GM23338 (cell line): ENCODE data around the gene PAQR8. TPM values are rescaled to one million over a fixed set of nuclear protein-coding genes. Genes with fewer than 3 reads are reported as not detected.

Experiments
- ATAC-seq: fragments of 200-7000 bp; cut with Tn5 transposase; 3 replicates; pipeline ENCODE4 v1.9.1; 2020
- DNase-seq: peaks from one replicate; pipeline ENCODE4 v3.0.0-alpha.2; 2015; ENCODE audit warnings: low spot score
- H2AFZ ChIP-seq: fragments of 200-600 bp; sonication (generic); 2 replicates; pipeline ENCODE4 v1.8.0; 2016; ENCODE audit warnings: antibody characterized with exemption, mild to moderate bottlenecking, moderate library complexity
- H3F3A ChIP-seq: fragments of 200-600 bp; sonication (generic); replicated peaks from 2 replicates; pipeline ENCODE4 v1.8.0; 2017; ENCODE audit warnings: antibody characterized with exemption, mixed run types, low read depth
- H3K27ac ChIP-seq: fragments of 200-600 bp; sonication (generic); 2 replicates; pipeline ENCODE4 v1.6.1; 2016; ENCODE audit warnings: low read depth
- H3K27me3 ChIP-seq: fragments of 200-600 bp; sonication (generic); 2 replicates; pipeline ENCODE4 v1.8.0; 2016; ENCODE audit warnings: mild to moderate bottlenecking, mixed run types, moderate library complexity; ENCODE audit not compliant: insufficient read depth
- H3K36me3 ChIP-seq: fragments of 200-600 bp; sonication (generic); 2 replicates; pipeline ENCODE4 v1.8.0; 2016; ENCODE audit warnings: mild to moderate bottlenecking; ENCODE audit not compliant: insufficient read depth
- H3K4me1 ChIP-seq: fragments of 200-600 bp; sonication (generic); 2 replicates; pipeline ENCODE4 v1.8.0; 2016; ENCODE audit warnings: mild to moderate bottlenecking, moderate library complexity; ENCODE audit not compliant: insufficient read depth
- H3K4me2 ChIP-seq: fragments of 200-600 bp; sonication (generic); 2 replicates; pipeline ENCODE4 v1.7.1; 2017; ENCODE audit warnings: mixed run types
- H3K4me3 ChIP-seq: fragments of 200-600 bp; sonication (generic); 2 replicates; pipeline ENCODE4 v1.6.1; 2016; ENCODE audit warnings: mixed run types
- H3K79me2 ChIP-seq: fragments of 200-600 bp; sonication (generic); replicated peaks from 2 replicates; pipeline ENCODE4 v1.8.0; 2017; ENCODE audit warnings: mild to moderate bottlenecking; ENCODE audit not compliant: insufficient read depth
- H3K9me2 ChIP-seq: fragments of 200-600 bp; sonication (generic); 2 replicates; pipeline ENCODE4 v1.8.0; 2017; ENCODE audit not compliant: insufficient read depth
- H4K20me1 ChIP-seq: fragments of 200-600 bp; sonication (generic); replicated peaks from 2 replicates; pipeline ENCODE4 v1.8.0; 2017; ENCODE audit warnings: mild to moderate bottlenecking; ENCODE audit not compliant: insufficient read depth
- H3K27ac Mint-ChIP-seq: 2 replicates; pipeline ENCODE4 v1.8.0; 2020; ENCODE audit warnings: inconsistent platforms, mild to moderate bottlenecking, moderate library complexity, mixed read lengths
- H3K27me3 Mint-ChIP-seq: 3 replicates; pipeline ENCODE4 v1.8.0; 2022; ENCODE audit warnings: low read depth, mild to moderate bottlenecking, moderate library complexity, mixed read lengths, inconsistent platforms; ENCODE audit not compliant: insufficient read depth, poor library complexity
- H3K36me3 Mint-ChIP-seq: 3 replicates; pipeline ENCODE4 v1.8.0; 2021; ENCODE audit warnings: low read depth, mild to moderate bottlenecking, inconsistent platforms, moderate library complexity, mixed read lengths
- H3K4me1 Mint-ChIP-seq: 3 replicates; pipeline ENCODE4 v1.8.0; 2020; ENCODE audit warnings: mild to moderate bottlenecking, inconsistent platforms, mixed read lengths
- H3K4me3 Mint-ChIP-seq: 3 replicates; pipeline ENCODE4 v1.8.0; 2021; ENCODE audit warnings: moderate library complexity, mild to moderate bottlenecking, inconsistent platforms, mixed read lengths
- H3K9me3 Mint-ChIP-seq: 3 replicates; pipeline ENCODE4 v1.8.0; 2020; ENCODE audit warnings: moderate library complexity, mild to moderate bottlenecking, inconsistent platforms, mixed read lengths
- CREB1 ChIP-seq: fragments of 250-450 bp; sonication (Bioruptor Pico); IDR thresholded peaks from 2 replicates; pipeline ENCODE4 v1.5.0; 2020; ENCODE audit warnings: low read depth, mild to moderate bottlenecking, moderate library complexity
- EZH2 ChIP-seq: fragments of 200-600 bp; sonication (generic); IDR thresholded peaks from one replicate; pipeline ENCODE4 v1.8.0; 2017; ENCODE audit warnings: antibody characterized with exemption, mild to moderate bottlenecking, low read depth; ENCODE audit not compliant: unreplicated experiment
- EZH2phosphoT487 ChIP-seq: fragments of 200-600 bp; sonication (generic); IDR thresholded peaks from one replicate; pipeline ENCODE4 v1.8.1; 2018; ENCODE audit warnings: antibody characterized with exemption; ENCODE audit not compliant: unreplicated experiment
- JUNB ChIP-seq: IDR thresholded peaks from one replicate; pipeline ENCODE4 v1.6.1; 2016; ENCODE audit warnings: antibody characterized with exemption; ENCODE audit not compliant: unreplicated experiment
- NANOG ChIP-seq: IDR thresholded peaks from 2 replicates; pipeline ENCODE4 v1.6.1; 2016; ENCODE audit warnings: antibody characterized with exemption, borderline replicate concordance
- POLR2AphosphoS5 ChIP-seq: IDR thresholded peaks from 2 replicates; pipeline ENCODE4 v1.6.1; 2016; ENCODE audit warnings: antibody characterized with exemption, low read depth
- STAT1 ChIP-seq: IDR thresholded peaks from one replicate; pipeline ENCODE4 v1.6.1; 2016; ENCODE audit warnings: antibody characterized with exemption; ENCODE audit not compliant: unreplicated experiment
- ZNF331 ChIP-seq: fragments of 250-450 bp; sonication (Bioruptor Pico); IDR thresholded peaks from 2 replicates; pipeline ENCODE4 v1.5.0; 2020; ENCODE audit warnings: low read depth, mild to moderate bottlenecking, moderate library complexity
- polyA plus RNA-seq: library from polyadenylated mRNA; unstranded; fragments of >200 nt; fragmentation: Nextera tagmentation; extraction: Ambion mirVana; gene quantifications from 2 replicates; pipeline ENCODE4 v1.2.1, GENCODE V29; 2016
- total RNA-seq: library from RNA; depleted of rRNA; stranded (reverse); fragments of >200 nt; shearing (Covaris generic); gene quantifications from 2 replicates; pipeline ENCODE4 v1.2.3, GENCODE V29; 2014
- TF ChIP-seq, protein P1 (sequence below), 2 experiments: fragments of 200-600 bp in 1 of 2; sonication (generic) in 1 of 2; conservative IDR thresholded peaks; 2 replicates each; pipeline versions ENCODE4 v1.5.1 to v1.6.1; 2016 to 2017; ENCODE audit warnings: antibody characterized with exemption in 2 of 2, low read depth in 2 of 2, mild to moderate bottlenecking in 2 of 2, moderate library complexity in 1 of 2
- TF ChIP-seq, protein P2 (sequence below): IDR thresholded peaks from one replicate; pipeline ENCODE4 v1.6.1; 2018; ENCODE audit warnings: antibody characterized with exemption; ENCODE audit not compliant: unreplicated experiment
- TF ChIP-seq, protein P3 (sequence below): IDR thresholded peaks from 2 replicates; pipeline ENCODE4 v1.6.1; 2016; ENCODE audit warnings: antibody characterized with exemption

Gene PAQR8
- total and polyA plus RNA-seq, 2 experiments from 2014 or later, result 3.6 to 11.2 TPM

DNA sequence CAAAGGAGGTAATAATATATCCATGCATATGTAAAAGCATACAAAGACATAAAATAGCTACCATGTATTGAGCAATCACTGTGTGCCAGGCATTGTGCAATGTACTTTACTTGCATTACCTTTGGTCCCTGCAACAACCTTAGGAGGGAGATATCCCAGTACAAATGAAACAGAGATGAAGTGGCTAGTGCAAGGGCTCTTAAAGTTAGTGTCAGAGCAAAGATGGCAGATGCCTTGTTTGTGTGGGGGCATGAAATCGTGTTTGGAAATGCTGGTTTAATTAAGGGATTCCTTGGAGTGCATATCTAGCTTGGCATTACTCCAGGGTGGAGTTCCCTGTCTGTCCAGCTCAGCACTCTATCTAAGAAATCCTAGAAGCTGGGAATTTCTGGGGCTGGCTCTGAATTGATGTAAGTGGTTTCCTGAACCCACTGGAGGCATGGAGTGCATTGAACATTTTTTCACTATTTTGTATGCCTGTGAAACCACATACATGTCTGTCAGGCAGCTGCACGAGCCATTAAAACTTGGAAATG is 9.8 kb downstream of the PAQR8 start:
- H3K27ac Mint-ChIP-seq, result no peak overlapping the region
- no peak overlapping the region for H3K4me3 ChIP-seq
- H3K27ac ChIP-seq, result no peak overlapping the region
- DNase-seq, result no peak
- H3K4me2 ChIP-seq, result no peak overlapping the region
- H3K9me3 Mint-ChIP-seq, result no peaks in the 10 kb centered on the region; the same call in 2 of the 3 replicates
- H3F3A ChIP-seq, result no peaks in the 10 kb centered on the region
- peaks cover 2% of the 10 kb centered on the region; the same call in 1 of the 3 replicates for H3K4me1 Mint-ChIP-seq
- H3K9me2 ChIP-seq, result no peaks in the 10 kb centered on the region
- H3K79me2 ChIP-seq, result peaks cover 2% of the 10 kb centered on the region; the same call in 1 of the 2 replicates
- no peaks in the 10 kb centered on the region for H3K27me3 ChIP-seq
- H2AFZ ChIP-seq, result no peak overlapping the region
- TF ChIP-seq, protein P1, sequence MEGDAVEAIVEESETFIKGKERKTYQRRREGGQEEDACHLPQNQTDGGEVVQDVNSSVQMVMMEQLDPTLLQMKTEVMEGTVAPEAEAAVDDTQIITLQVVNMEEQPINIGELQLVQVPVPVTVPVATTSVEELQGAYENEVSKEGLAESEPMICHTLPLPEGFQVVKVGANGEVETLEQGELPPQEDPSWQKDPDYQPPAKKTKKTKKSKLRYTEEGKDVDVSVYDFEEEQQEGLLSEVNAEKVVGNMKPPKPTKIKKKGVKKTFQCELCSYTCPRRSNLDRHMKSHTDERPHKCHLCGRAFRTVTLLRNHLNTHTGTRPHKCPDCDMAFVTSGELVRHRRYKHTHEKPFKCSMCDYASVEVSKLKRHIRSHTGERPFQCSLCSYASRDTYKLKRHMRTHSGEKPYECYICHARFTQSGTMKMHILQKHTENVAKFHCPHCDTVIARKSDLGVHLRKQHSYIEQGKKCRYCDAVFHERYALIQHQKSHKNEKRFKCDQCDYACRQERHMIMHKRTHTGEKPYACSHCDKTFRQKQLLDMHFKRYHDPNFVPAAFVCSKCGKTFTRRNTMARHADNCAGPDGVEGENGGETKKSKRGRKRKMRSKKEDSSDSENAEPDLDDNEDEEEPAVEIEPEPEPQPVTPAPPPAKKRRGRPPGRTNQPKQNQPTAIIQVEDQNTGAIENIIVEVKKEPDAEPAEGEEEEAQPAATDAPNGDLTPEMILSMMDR (conservative IDR thresholded peaks at IDR 0.05; ENCODE audit: low read depth in 2 of 2), result no peak
- TF ChIP-seq NANOG, result no peak
- no peak for TF ChIP-seq EZH2
- no peak for ATAC-seq
- no peaks in the 10 kb centered on the region for H3K36me3 ChIP-seq
- peaks cover 13% of the 10 kb centered on the region for H3K36me3 Mint-ChIP-seq
- H3K4me3 Mint-ChIP-seq, result no peak overlapping the region
- peaks cover 4% of the 10 kb centered on the region; the same call in 1 of the 2 replicates for H4K20me1 ChIP-seq
- no peaks in the 10 kb centered on the region for H3K27me3 Mint-ChIP-seq
- no peaks in the 10 kb centered on the region for H3K4me1 ChIP-seq

DNA sequence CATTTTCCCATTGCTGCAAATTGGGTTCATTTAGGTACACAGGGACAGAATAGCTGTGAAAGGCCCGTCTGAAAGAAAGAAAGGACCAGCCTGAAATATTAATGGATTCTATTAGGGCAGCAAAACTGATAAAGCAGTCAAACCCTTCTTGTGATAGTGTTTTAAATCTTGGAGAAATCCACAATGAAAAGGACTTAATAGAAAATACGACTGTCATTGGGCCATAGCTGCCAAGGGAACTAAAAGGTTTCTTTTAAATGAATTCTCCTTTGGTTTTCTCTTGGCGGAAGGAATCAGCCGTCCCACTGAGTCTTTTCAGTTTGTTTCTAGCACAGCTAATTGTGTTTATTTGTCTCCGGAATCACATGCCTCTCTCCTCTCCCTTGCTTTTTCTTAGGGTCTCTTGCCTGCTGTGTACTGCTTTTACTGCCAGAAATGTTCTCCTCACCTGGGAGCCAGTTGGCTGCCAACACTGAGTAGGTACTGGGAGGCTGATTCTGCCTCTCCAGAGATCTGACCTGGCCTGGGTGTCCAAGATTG is 11.3 kb downstream of the PAQR8 start:
- peaks cover 4% of the 10 kb centered on the region; the same call in 1 of the 2 replicates for H4K20me1 ChIP-seq
- no peak overlapping the region for H2AFZ ChIP-seq
- peaks cover 8% of the 10 kb centered on the region for H3K36me3 Mint-ChIP-seq
- no peaks in the 10 kb centered on the region; the same call in 2 of the 3 replicates for H3K9me3 Mint-ChIP-seq
- H3K27ac Mint-ChIP-seq, result no peak overlapping the region
- H3K27me3 ChIP-seq, result no peaks in the 10 kb centered on the region
- H3K9me2 ChIP-seq, result no peaks in the 10 kb centered on the region
- H3K4me3 Mint-ChIP-seq, result no peak overlapping the region
- DNase-seq, result no peak
- H3K27ac ChIP-seq, result no peak overlapping the region
- no peaks in the 10 kb centered on the region for H3K4me1 ChIP-seq
- no peaks in the 10 kb centered on the region for H3K36me3 ChIP-seq
- H3K4me3 ChIP-seq, result no peak overlapping the region
- no peaks in the 10 kb centered on the region for H3K27me3 Mint-ChIP-seq
- peaks cover 2% of the 10 kb centered on the region; the same call in 1 of the 3 replicates for H3K4me1 Mint-ChIP-seq
- H3K4me2 ChIP-seq, result no peak overlapping the region
- H3F3A ChIP-seq, result no peaks in the 10 kb centered on the region
- ATAC-seq, result no peak
- H3K79me2 ChIP-seq, result peaks cover 2% of the 10 kb centered on the region; the same call in 1 of the 2 replicates
- TF ChIP-seq, protein P2, sequence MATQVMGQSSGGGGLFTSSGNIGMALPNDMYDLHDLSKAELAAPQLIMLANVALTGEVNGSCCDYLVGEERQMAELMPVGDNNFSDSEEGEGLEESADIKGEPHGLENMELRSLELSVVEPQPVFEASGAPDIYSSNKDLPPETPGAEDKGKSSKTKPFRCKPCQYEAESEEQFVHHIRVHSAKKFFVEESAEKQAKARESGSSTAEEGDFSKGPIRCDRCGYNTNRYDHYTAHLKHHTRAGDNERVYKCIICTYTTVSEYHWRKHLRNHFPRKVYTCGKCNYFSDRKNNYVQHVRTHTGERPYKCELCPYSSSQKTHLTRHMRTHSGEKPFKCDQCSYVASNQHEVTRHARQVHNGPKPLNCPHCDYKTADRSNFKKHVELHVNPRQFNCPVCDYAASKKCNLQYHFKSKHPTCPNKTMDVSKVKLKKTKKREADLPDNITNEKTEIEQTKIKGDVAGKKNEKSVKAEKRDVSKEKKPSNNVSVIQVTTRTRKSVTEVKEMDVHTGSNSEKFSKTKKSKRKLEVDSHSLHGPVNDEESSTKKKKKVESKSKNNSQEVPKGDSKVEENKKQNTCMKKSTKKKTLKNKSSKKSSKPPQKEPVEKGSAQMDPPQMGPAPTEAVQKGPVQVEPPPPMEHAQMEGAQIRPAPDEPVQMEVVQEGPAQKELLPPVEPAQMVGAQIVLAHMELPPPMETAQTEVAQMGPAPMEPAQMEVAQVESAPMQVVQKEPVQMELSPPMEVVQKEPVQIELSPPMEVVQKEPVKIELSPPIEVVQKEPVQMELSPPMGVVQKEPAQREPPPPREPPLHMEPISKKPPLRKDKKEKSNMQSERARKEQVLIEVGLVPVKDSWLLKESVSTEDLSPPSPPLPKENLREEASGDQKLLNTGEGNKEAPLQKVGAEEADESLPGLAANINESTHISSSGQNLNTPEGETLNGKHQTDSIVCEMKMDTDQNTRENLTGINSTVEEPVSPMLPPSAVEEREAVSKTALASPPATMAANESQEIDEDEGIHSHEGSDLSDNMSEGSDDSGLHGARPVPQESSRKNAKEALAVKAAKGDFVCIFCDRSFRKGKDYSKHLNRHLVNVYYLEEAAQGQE, result no peak
- TF ChIP-seq JUNB, result no peak
- TF ChIP-seq POLR2AphosphoS5, result no peak
- TF ChIP-seq, protein P3, sequence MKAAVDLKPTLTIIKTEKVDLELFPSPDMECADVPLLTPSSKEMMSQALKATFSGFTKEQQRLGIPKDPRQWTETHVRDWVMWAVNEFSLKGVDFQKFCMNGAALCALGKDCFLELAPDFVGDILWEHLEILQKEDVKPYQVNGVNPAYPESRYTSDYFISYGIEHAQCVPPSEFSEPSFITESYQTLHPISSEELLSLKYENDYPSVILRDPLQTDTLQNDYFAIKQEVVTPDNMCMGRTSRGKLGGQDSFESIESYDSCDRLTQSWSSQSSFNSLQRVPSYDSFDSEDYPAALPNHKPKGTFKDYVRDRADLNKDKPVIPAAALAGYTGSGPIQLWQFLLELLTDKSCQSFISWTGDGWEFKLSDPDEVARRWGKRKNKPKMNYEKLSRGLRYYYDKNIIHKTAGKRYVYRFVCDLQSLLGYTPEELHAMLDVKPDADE, result no peak
- no peak for TF ChIP-seq CREB1 (CRISPR knock-in tag)
- TF ChIP-seq, protein P1 (conservative IDR thresholded peaks at IDR 0.05; ENCODE audit: low read depth in 2 of 2), result no peak
- no peak for TF ChIP-seq STAT1
- no peak for TF ChIP-seq ZNF331 (CRISPR knock-in tag)
- no peak for TF ChIP-seq EZH2
- no peak for TF ChIP-seq EZH2phosphoT487
- TF ChIP-seq NANOG, result no peak
